SK-N-SH (cell line): ENCODE results near the gene DNAJA2. TPM values are rescaled to one million over a fixed set of nuclear protein-coding genes. Genes with fewer than 3 reads are reported as not detected.

Experiments
- CTCF ChIA-PET: fragments of 300-600, 350-600 bp; formaldehyde crosslinking; extraction: SDS; loops from one replicate; lab custom pipeline; 2021; lab: Yijun Ruan, JAX
- POLR2A ChIA-PET: fragments of 350-600 bp; sonication (Branson Sonifier 250); formaldehyde crosslinking; extraction: SDS; loops from one replicate; lab custom pipeline; 2020; ENCODE audit warnings: antibody characterized with exemption, inconsistent platforms; lab: Yijun Ruan, JAX
- DNase-seq: peaks from one replicate; pipeline ENCODE4 v3.0.0; 2012
- H2AFZ ChIP-seq: fragments of 200-600 bp; sonication (generic); 2 replicates; pipeline ENCODE4 v1.8.1; 2016; ENCODE audit warnings: antibody characterized with exemption, mild to moderate bottlenecking, low read depth
- H3F3A ChIP-seq: fragments of 200-600 bp; sonication (generic); replicated peaks from 2 replicates; pipeline ENCODE3; 2016; ENCODE audit warnings: antibody characterized with exemption, mild to moderate bottlenecking; ENCODE audit not compliant: insufficient read depth
- H3K27ac ChIP-seq, 2 experiments: fragments of 200-500 bp in 1 of 2; fragments of 200-600 bp in 1 of 2; sonication (Bioruptor generic) in 1 of 2; sonication (generic), shearing (Covaris generic) in 1 of 2; 2 replicates each; pipeline versions ENCODE4 v1.5.1 to v1.6.1; 2014 to 2016; ENCODE audit warnings: low read depth in 2 of 2, inconsistent platforms in 1 of 2, low read length in 1 of 2, mild to moderate bottlenecking in 1 of 2, mixed read lengths in 1 of 2
- H3K27me3 ChIP-seq: fragments of 200-600 bp; sonication (generic), shearing (Covaris generic); 2 replicates; pipeline ENCODE4 v1.6.1; 2016; ENCODE audit warnings: mixed run types; ENCODE audit not compliant: insufficient read depth
- H3K36me3 ChIP-seq, 2 experiments: fragments of 200-500 bp in 1 of 2; fragments of 200-600 bp in 1 of 2; sonication (Bioruptor generic) in 1 of 2; sonication (generic) in 1 of 2; replicated peaks in 1 of 2; 2 replicates each; pipeline versions ENCODE3 to v1.5.1; 2014 to 2016; ENCODE audit warnings: low read length in 1 of 2, mild to moderate bottlenecking in 1 of 2; ENCODE audit not compliant: insufficient read depth in 2 of 2, control insufficient read depth in 1 of 2
- H3K4me1 ChIP-seq, 2 experiments: fragments of 200-500 bp in 1 of 2; fragments of 200-600 bp in 1 of 2; sonication (Bioruptor generic) in 1 of 2; sonication (generic), shearing (Covaris generic) in 1 of 2; 2 replicates each; pipeline versions ENCODE4 v1.5.1 to v1.6.1; 2014 to 2016; ENCODE audit warnings: low read depth in 1 of 2, low read length in 1 of 2, mixed run types in 1 of 2; ENCODE audit not compliant: insufficient read depth in 2 of 2, control insufficient read depth in 1 of 2
- H3K4me2 ChIP-seq: fragments of 200-600 bp; sonication (generic), shearing (Covaris generic); 2 replicates; pipeline ENCODE4 v1.6.1; 2017; ENCODE audit warnings: mixed run types
- H3K4me3 ChIP-seq, 2 experiments: fragments of 200-500 bp in 1 of 2; fragments of 200-600 bp in 1 of 2; sonication (Bioruptor generic) in 1 of 2; sonication (generic), shearing (Covaris generic) in 1 of 2; 2 replicates each; pipeline versions ENCODE4 v1.5.1 to v1.8.1; 2014 to 2016; ENCODE audit warnings: low read depth in 2 of 2, inconsistent platforms in 1 of 2, low read length in 1 of 2, mild to moderate bottlenecking in 1 of 2, mixed read lengths in 1 of 2, moderate library complexity in 1 of 2
- H3K79me2 ChIP-seq: fragments of 200-600 bp; sonication (generic); 2 replicates; pipeline ENCODE4 v1.8.1; 2017; ENCODE audit warnings: mild to moderate bottlenecking; ENCODE audit not compliant: insufficient read depth
- H3K9ac ChIP-seq: fragments of 200-600 bp; sonication (generic); 2 replicates; pipeline ENCODE4 v1.6.1; 2017; ENCODE audit warnings: mixed run types
- H3K9me2 ChIP-seq: fragments of 200-600 bp; sonication (generic); 2 replicates; pipeline ENCODE4 v1.6.1; 2017; ENCODE audit warnings: mixed run types
- H3K9me3 ChIP-seq: fragments of 200-600 bp; sonication (generic); 2 replicates; pipeline ENCODE4 v1.6.1; 2017; ENCODE audit warnings: mixed run types, mild to moderate bottlenecking, moderate library complexity
- H4K20me1 ChIP-seq: fragments of 200-600 bp; sonication (generic); 2 replicates; pipeline ENCODE4 v1.6.1; 2017; ENCODE audit warnings: mild to moderate bottlenecking, mixed run types; ENCODE audit not compliant: insufficient read depth
- CHD2 ChIP-seq: fragments of 150-350 bp; IDR thresholded peaks from 2 replicates; pipeline ENCODE4 v1.6.1; 2018; ENCODE audit warnings: low read length; ENCODE audit not compliant: partially characterized antibody
- ELF1 ChIP-seq: IDR thresholded peaks from 2 replicates; pipeline ENCODE4 v1.4.0; 2012
- FOSL2 ChIP-seq: IDR thresholded peaks from 2 replicates; pipeline ENCODE4 v1.4.0; 2012; ENCODE audit warnings: low read depth, mild to moderate bottlenecking, moderate library complexity, borderline replicate concordance
- FOXJ3 ChIP-seq: sonication (generic); formaldehyde crosslinking; IDR thresholded peaks from 2 replicates; pipeline ENCODE4 v1.5.1; 2020; ENCODE audit warnings: mild to moderate bottlenecking, missing genetic modification reagents
- FOXM1 ChIP-seq: IDR thresholded peaks from 2 replicates; pipeline ENCODE4 v1.4.0; 2012; ENCODE audit warnings: low read depth, mild to moderate bottlenecking
- GABPA ChIP-seq: IDR thresholded peaks from 2 replicates; pipeline ENCODE4 v1.4.0; 2012; ENCODE audit warnings: low read depth, mild to moderate bottlenecking
- GATA2 ChIP-seq: sonication (generic); formaldehyde crosslinking; IDR thresholded peaks from 2 replicates; pipeline ENCODE4 v1.5.0; 2020; ENCODE audit warnings: mild to moderate bottlenecking, missing genetic modification reagents
- JUND ChIP-seq: IDR thresholded peaks from 2 replicates; pipeline ENCODE4 v1.4.0; 2012
- MAX ChIP-seq: IDR thresholded peaks from 2 replicates; pipeline ENCODE4 v1.4.0; 2012; ENCODE audit warnings: low read depth
- MEF2A ChIP-seq: IDR thresholded peaks from 2 replicates; pipeline ENCODE4 v1.4.0; 2012; ENCODE audit warnings: low read depth, borderline replicate concordance
- NFIC ChIP-seq: IDR thresholded peaks from 2 replicates; pipeline ENCODE4 v1.4.0; 2012; ENCODE audit warnings: borderline replicate concordance
- RCOR1 ChIP-seq: fragments of 150-350 bp; IDR thresholded peaks from 2 replicates; pipeline ENCODE4 v1.6.1; 2017; ENCODE audit warnings: antibody characterized with exemption, low read length
- RFX5 ChIP-seq: IDR thresholded peaks from 2 replicates; pipeline ENCODE4 v1.6.1; 2012; ENCODE audit warnings: mild to moderate bottlenecking, improper control_type of control experiment, low read length
- RXRA ChIP-seq: IDR thresholded peaks from 2 replicates; pipeline ENCODE4 v1.4.0; 2012; ENCODE audit warnings: low read depth, mild to moderate bottlenecking, borderline replicate concordance
- YY1 ChIP-seq: IDR thresholded peaks from 2 replicates; pipeline ENCODE4 v1.4.0; 2012; ENCODE audit warnings: low read depth, mild to moderate bottlenecking
- WGBS: methylation state at CpG from one replicate; pipeline ENCODE4 v1.1.6; 2017; ENCODE audit warnings: low lambda C conversion rate; 5-methylcytosine and 5-hydroxymethylcytosine counted together
- polyA plus RNA-seq, 3 experiments: library from polyadenylated mRNA; depleted of rRNA; stranded (reverse); fragments of >200 nt; gene quantifications; 2 replicates each; pipeline ENCODE4 v1.2.3, GENCODE V29; 2012
- TF ChIP-seq, protein P1 (sequence below): IDR thresholded peaks from 2 replicates; pipeline ENCODE4; 2012
- TF ChIP-seq, protein P2 (sequence below): IDR thresholded peaks from 2 replicates; pipeline ENCODE4 v1.4.0; 2012; ENCODE audit warnings: low read depth, borderline replicate concordance
- TF ChIP-seq, protein P3 (sequence below): fragments of 200-600 bp; sonication (generic); IDR thresholded peaks from 2 replicates; pipeline ENCODE4 v1.6.1; 2017; ENCODE audit warnings: antibody characterized with exemption, mild to moderate bottlenecking, moderate library complexity

DNAJA2 gene
- polyA plus RNA-seq, 1 of the 3 experiments (the other 2 are of a cell fraction) = 9.7 TPM

GRCh38 chr16:46962629-46963028, 10.8 kb downstream of the DNAJA2 start:
- TF ChIP-seq RCOR1 (no peak), MEF2A (no peak), NFIC (no peak), FOXM1 (no peak), GATA2 (CRISPR knock-in tag) (no peak), FOXJ3 (CRISPR knock-in tag) (no peak), FOSL2 (no peak), CHD2 (no peak), JUND (no peak), MAX (no peak), RFX5 (no peak), ELF1 (no peak), RXRA (no peak), GABPA (no peak), YY1 (no peak)
- TF ChIP-seq, protein P1, sequence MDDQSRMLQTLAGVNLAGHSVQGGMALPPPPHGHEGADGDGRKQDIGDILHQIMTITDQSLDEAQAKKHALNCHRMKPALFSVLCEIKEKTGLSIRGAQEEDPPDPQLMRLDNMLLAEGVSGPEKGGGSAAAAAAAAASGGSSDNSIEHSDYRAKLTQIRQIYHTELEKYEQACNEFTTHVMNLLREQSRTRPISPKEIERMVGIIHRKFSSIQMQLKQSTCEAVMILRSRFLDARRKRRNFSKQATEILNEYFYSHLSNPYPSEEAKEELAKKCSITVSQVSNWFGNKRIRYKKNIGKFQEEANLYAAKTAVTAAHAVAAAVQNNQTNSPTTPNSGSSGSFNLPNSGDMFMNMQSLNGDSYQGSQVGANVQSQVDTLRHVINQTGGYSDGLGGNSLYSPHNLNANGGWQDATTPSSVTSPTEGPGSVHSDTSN = no peak
- TF ChIP-seq, protein P2, sequence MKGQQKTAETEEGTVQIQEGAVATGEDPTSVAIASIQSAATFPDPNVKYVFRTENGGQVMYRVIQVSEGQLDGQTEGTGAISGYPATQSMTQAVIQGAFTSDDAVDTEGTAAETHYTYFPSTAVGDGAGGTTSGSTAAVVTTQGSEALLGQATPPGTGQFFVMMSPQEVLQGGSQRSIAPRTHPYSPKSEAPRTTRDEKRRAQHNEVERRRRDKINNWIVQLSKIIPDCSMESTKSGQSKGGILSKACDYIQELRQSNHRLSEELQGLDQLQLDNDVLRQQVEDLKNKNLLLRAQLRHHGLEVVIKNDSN = no peak
- TF ChIP-seq, protein P3, sequence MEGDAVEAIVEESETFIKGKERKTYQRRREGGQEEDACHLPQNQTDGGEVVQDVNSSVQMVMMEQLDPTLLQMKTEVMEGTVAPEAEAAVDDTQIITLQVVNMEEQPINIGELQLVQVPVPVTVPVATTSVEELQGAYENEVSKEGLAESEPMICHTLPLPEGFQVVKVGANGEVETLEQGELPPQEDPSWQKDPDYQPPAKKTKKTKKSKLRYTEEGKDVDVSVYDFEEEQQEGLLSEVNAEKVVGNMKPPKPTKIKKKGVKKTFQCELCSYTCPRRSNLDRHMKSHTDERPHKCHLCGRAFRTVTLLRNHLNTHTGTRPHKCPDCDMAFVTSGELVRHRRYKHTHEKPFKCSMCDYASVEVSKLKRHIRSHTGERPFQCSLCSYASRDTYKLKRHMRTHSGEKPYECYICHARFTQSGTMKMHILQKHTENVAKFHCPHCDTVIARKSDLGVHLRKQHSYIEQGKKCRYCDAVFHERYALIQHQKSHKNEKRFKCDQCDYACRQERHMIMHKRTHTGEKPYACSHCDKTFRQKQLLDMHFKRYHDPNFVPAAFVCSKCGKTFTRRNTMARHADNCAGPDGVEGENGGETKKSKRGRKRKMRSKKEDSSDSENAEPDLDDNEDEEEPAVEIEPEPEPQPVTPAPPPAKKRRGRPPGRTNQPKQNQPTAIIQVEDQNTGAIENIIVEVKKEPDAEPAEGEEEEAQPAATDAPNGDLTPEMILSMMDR = no peak
- TF ChIP-seq, all 33 proteins: peak for 0
- H3K9me3 ChIP-seq = no peaks in the 10 kb centered on the region
- peaks cover 38% of the 10 kb centered on the region for H4K20me1 ChIP-seq
- ChIA-PET CTCF (interaction anchor here (0.6 to 1.4 kb wide), 6 partner anchors 15 to 1229 kb away, joined by 3 to 4 read pairs (median 3); no protein-coding TSS in a partner anchor), POLR2A (interaction anchor here (0.6 kb wide), 1 partner anchor 13 kb away, joined by 3 read pairs; no protein-coding TSS in a partner anchor)
- H3K4me3 ChIP-seq = no peak overlapping the region
- no peak overlapping the region for H3K9ac ChIP-seq
- 84% methylated on average over 3 of the region's 3 CpGs for WGBS
- peak overlapping the region in 1 of 2 experiments; percentile 39; a peak in 2 of 4 replicates for H3K27ac ChIP-seq
- no peak for DNase-seq
- H3F3A ChIP-seq = peaks cover 7% of the 10 kb centered on the region
- H3K4me1 ChIP-seq = peaks cover 0 to 10% of the 10 kb centered on the region in 2 experiments; a peak in 1 of 4 replicates
- peaks cover 75 to 84% of the 10 kb centered on the region in 2 experiments for H3K36me3 ChIP-seq
- no peak overlapping the region for H3K4me2 ChIP-seq
- H3K9me2 ChIP-seq = no peaks in the 10 kb centered on the region
- peaks cover 63% of the 10 kb centered on the region for H3K79me2 ChIP-seq
- no peaks in the 10 kb centered on the region for H3K27me3 ChIP-seq
- H2AFZ ChIP-seq = no peak overlapping the region
